C1 segment of cervical spinal cord (tissue), 14 donors: ENCODE results near the gene SLIT3.
A peak's percentile ranks its signal among the peaks of the same experiment; 100 is the strongest.

ENCODE experiments used
- DNase-seq, 14 donors: peaks; one replicate each; lab custom pipeline; 2025; lab: John Stamatoyannopoulos, UW

Gene SLIT3

GRCh38 chr5:168810641-168811040, 490.3 kb downstream of the SLIT3 start:
- no peak for DNase-seq

- no peak for DNase-seq
These were observed 491.7 kb downstream of the SLIT3 start for GRCh38 chr5:168809218-168809617.

- no peak for DNase-seq
These were observed 492.8 kb downstream of the SLIT3 start for GRCh38 chr5:168808051-168808616.

DNA sequence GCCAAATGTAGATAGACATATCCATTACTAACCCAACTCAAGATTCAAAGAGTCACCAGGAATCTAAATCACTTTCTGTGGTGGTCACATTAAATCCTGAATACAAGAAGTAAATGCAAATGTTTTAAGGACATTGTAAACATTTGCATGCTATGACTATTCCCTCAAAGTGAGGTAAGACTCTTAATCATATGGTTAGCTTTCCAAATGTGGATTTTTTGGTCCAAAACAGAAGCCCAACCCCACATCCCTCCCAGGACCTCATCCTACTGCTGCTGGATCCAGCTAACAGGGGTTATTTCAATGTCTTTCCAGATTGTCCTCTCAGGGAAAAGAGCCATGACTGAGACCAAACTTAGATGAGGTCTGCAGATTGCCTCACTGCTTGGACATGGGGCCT, 493.7 kb downstream of the SLIT3 start:
- DNase-seq = no peak

- peak in 1 of 14 donors; percentile 41 for DNase-seq
These were observed 497.4 kb downstream of the SLIT3 start for GRCh38 chr5:168803541-168803940.

- no peak for DNase-seq
These were observed 498.6 kb downstream of the SLIT3 start for GRCh38 chr5:168802337-168802736.

DNA sequence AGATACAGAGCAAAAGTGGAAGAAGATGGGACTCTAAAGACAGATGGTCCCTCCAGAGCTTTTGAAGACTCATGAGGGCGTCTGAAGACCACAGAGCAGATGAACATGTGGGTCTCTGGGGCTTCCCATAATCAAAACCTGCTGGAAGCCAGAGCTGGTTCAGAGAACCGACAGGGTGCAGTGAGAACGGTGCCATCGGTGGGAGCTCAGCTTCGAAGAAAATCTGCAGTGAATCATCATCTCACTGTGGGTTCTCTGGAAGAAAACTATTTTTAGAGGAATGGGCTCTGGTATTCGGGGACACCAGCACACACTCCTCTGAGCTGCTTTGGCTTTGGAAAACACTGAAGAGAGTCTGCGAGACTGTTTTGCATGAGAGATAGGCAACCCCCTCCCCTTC, 499.4 kb downstream of the SLIT3 start:
- no peak for DNase-seq

DNA sequence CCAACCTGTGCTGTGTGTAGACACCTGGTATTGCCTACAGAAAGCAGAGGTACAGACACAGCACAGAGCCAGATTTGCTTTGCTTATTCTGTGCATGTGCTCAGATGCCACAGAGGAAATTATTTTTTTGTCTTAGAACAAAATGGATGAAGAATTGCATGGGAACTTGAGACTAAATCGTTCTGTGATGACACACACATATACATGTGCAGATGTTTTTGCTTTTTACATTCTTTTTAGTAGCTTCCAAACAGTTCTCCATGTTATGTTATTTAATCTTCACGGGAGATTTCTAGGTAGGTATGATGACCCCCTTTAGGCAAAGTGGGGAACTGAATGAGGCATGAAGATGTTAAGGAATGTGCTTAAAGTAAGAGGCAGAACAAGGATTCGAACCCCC, 500.2 kb downstream of the SLIT3 start:
- DNase-seq = no peak

GRCh38 chr5:168798065-168799023, 502.6 kb downstream of the SLIT3 start:
- no peak for DNase-seq

GRCh38 chr5:168796593-168797580, 504.1 kb downstream of the SLIT3 start:
- DNase-seq = peak in 10 of 14 donors; percentile 14 to 67 (median 34)

DNA sequence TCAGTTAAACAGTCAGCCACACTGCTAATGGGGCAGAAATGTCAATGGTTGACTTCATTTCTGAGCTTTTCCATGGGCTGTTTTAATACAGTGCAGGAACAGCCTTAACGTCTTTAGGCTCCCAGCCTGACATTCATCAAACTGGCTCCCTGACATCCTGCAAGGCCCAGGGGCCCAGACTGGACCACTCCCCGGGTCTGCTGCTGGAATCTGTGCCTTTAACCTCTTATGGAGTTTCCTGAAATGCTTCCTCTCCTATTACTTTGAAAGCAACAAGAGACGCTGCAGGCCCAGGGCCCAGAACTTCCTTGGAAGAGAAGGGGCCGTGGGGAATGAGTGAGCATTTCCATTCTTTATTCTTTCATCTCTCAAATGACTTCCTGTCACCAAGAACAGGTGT, 504.9 kb downstream of the SLIT3 start:
- DNase-seq = no peak

GRCh38 chr5:168793841-168794837, 506.8 kb downstream of the SLIT3 start:
- DNase-seq = peak in 4 of 14 donors; percentile 12 to 62 (median 27)

DNA sequence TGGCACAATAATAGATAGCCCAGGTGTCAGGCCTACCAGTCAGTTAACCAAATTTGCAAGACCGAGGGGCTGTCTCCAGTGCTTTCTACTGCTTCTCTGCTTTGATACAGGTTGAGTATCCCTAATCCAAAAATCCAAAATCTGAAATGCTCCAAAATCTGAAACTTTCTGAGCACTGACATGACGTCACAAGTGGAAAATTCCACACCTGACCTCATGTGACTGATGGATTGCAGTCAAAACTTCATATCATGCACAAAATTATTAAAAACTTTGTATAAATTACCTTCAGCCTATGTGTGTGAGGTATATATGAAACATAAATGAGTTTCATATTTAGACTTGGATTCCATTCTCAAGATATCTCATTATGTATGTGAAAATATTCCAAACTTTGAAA, 508.3 kb downstream of the SLIT3 start:
- DNase-seq = no peak

GRCh38 chr5:168790671-168791250, 510.2 kb downstream of the SLIT3 start:
- no peak for DNase-seq

DNA sequence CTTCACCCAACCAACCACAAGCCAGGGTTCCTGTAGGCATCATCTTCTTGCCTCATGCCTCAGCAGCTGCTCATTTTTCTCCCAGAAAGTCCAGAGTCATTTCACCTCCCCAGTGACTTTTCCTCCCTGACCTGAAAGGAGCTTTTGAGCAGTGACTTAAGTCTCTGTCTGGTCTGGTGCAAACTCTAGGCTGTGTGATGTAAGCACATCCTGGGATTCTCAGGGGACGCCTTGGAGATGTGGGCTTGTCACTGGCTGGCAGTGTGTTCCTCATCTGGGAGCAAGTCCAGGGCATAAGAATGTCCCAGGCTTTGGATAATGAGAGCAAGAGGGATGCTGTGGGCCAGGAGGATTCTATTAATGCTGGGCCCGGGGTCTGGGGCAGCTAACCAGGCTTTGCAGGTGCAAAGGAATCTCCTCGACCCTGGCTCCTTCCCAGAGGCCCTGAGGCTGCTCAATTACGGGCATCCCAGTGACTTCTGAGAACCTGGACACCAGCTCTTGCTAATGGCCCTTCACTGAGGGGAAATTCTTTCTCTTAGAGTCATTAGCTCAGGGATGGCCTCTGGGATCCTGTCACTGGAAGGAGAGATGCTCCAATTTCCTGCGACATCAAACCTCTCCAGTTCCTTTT, 510.8 kb downstream of the SLIT3 start:
- DNase-seq = peak in 1 of 14 donors; percentile 35

DNA sequence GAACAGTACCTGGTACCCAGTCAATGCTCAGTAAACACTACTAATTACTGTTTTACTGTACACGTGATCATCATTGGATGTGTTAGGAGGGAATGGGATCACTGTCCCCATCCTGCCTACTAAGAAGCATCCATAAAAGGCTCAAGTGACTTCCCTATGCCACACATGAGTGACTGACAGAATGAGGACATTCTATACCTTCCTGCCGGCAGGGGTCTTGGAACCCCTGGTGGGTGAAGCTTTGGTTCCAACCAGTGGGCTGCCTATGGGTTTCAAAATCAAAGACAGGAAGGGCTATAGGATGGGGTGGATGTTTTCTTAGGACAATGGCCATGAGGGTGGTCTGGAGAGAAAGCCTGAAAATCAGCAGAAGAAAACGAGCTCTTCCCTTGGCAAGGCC, 512.2 kb downstream of the SLIT3 start:
- DNase-seq = no peak

DNA sequence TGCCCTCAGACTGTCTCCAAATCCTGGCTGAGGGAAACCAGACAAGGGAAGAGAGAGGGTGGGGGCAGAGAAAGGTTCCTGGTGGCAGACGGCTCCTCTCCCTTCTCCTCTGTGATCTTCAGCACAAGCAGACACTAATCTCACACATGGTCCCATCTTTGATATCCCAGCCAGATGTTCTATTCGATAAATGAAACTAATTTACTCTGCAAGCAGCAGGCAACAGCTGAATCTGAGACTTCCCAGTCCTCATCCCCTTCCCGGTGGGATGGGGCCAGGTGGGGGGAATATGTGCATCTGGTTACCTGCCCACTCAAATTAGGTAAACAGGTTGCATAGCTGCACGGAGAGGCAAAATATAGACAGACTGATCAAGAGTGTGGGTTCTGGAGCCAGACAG, 512.8 kb downstream of the SLIT3 start:
- DNase-seq = no peak

- no peak for DNase-seq
These were observed 514.8 kb downstream of the SLIT3 start for GRCh38 chr5:168786147-168786546.

DNA sequence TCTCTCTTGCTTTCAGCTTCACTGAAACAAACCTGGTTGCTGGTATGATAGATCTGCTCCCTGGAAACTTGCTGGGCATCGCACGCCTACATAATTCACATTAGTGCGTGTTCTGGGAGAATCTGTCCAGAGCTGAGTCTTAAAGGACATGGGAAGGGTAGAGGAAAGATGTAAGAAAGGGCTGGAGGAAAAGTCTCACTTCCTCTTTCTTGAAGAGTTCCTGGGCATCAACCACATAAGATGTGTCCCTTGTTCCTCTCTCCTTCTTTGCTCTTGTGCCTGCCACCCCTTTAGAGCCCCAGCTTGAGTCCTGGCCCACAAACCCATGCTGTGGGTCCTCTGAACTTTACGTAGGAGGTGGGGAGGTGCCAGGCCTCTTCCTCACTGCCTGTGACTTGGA, 516.5 kb downstream of the SLIT3 start:
- DNase-seq = no peak
